RWPE1 (cell line): ENCODE results near the gene TRAPPC4.

Experiments used
- CTCF ChIA-PET: fragments of 350-600 bp; sonication (Branson Sonifier 250); formaldehyde crosslinking; extraction: SDS; loops from one replicate; lab custom pipeline; 2021; lab: Yijun Ruan, JAX
- POLR2A ChIA-PET: fragments of 400-600 bp; formaldehyde crosslinking; extraction: SDS; loops from one replicate; lab custom pipeline; 2020; ENCODE audit warnings: antibody characterized with exemption; ENCODE audit not compliant: low non-redundant PET; lab: Yijun Ruan, JAX
- DNase-seq: peaks from one replicate; pipeline ENCODE4 v3.0.0; 2012; ENCODE audit warnings: low spot score
- H3K27ac ChIP-seq: fragments of 450-650 bp; 2 replicates; pipeline ENCODE4 v1.5.1; 2017
- CTCF ChIP-seq: fragments of 450-650 bp; conservative IDR thresholded peaks from 2 replicates; pipeline ENCODE4 v1.5.1; 2017; ENCODE audit warnings: low read depth, mild to moderate bottlenecking

Gene TRAPPC4

DNA sequence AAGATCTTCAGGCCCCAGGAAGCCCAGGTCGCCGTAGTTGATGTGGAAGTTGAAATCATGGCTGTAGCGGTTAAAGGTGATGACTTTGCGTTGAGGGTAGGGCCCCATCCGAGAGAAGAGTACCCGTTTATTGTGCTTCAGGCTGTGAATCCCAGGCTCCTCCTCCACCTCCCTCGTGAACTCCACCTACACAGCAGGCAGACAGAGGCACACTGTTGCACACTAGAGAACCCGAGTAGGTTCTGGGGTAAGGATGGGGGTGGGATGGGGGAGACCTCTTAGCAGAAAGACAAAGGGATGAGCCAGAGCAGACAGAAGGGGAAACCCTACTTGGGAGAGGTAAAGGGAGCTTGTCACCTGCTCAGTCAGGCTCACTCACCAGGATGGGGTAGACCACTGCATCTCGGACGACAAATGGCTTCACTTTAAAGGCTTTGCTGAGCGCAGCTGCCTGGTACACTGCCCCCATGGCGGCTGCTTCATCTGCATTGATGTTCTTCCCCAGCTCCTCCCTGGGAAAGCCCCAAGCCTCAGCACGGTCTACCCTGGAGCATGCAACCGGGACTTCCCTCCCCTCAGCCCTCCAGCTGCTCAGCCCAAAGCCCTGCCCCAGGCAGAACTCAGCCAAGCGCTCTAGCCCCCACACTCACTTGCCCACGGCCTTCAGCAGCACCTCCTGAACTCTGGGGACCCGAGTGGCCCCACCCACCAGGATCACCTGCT lies 33.0 kb downstream of the TRAPPC4 start:
- no peak for TF ChIP-seq CTCF
- 0 out of 2 replicates have a peak overlapping the region, but pooled peaks have one; percentile 2 for H3K27ac ChIP-seq
- CTCF ChIA-PET = no interaction called here
- POLR2A ChIA-PET = no interaction called here
- no peak for DNase-seq

- CTCF ChIA-PET = no interaction called here
- TF ChIP-seq CTCF = no peak
- 0 out of 2 replicates have a peak overlapping the region, but pooled peaks have one; percentile 2 for H3K27ac ChIP-seq
- no peak for DNase-seq
- POLR2A ChIA-PET = no interaction called here
Measured at GRCh38 chr11:119052163-119052814, 33.7 kb downstream of the TRAPPC4 start.

DNA sequence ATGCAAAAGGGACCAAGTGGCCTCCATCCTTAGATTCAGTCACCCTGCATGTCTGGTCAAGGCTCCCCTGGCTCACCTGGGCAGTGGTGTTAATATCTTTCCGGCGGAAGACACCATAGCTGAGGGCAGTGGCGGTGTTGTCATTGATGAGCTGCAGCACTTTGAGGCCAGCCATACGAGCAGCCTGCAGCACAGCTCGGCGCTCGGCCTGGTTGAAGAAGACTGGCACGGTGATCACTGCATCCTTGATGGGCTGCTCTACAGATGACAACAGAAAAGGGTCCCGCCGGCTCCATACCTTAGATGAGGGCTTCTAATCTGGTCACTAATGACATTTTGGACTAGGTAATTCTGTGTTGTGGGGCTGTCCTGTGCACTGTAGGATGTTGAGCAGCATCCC lies 35.9 kb downstream of the TRAPPC4 start:
- no peak for TF ChIP-seq CTCF
- CTCF ChIA-PET = no interaction called here

DNA sequence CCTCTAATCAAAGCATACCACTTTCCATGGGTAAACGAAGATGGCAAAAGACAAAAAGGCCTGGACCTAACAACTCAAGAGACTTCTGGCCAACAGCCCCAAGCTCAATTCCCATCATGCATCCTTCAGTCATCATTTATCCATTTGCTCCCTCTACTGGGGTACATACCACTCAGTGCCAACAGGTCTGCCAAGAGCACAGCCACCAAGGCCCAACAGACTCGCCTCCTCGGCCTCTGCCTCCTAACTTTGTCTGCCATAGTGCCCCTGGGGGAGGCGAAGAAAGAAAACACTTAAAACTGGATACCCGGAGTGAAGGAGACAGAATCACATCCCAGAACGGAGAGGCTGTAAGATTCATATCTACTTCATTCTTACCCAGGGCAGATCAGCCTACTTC lies 37.3 kb downstream of the TRAPPC4 start:
- ChIA-PET CTCF (interaction anchor here (1.0 to 1.2 kb wide), 2 partner anchors 8 to 11 kb away, joined by 3 to 5 read pairs; partner anchors contain the start of gene VPS11), POLR2A (interaction anchor here (0.8 to 1.5 kb wide), 3 partner anchors 8 to 27 kb away, joined by 3 to 8 read pairs (median 3); partner anchors contain the start of gene VPS11)
- H3K27ac ChIP-seq = peak overlapping the region; percentile 85
- DNase-seq = peak; percentile 22
- no peak for TF ChIP-seq CTCF

More for the DNA sequence above, 35.9 kb downstream of the TRAPPC4 start:
- DNase-seq = no peak
- no peak overlapping the region for H3K27ac ChIP-seq
- POLR2A ChIA-PET = no interaction called here

GRCh38 chr11:119056421-119056999 lies 37.9 kb downstream of the TRAPPC4 start:
- no peak for TF ChIP-seq CTCF
- CTCF ChIA-PET = interaction anchor here (1.0 to 1.2 kb wide), 2 partner anchors 9 to 11 kb away, joined by 3 to 5 read pairs; partner anchors contain the start of gene VPS11
- POLR2A ChIA-PET = interaction anchor here (0.8 to 1.5 kb wide), 3 partner anchors 9 to 27 kb away, joined by 3 to 8 read pairs (median 3); partner anchors contain the start of gene VPS11
- DNase-seq = peak; percentile 62
- H3K27ac ChIP-seq = peak overlapping the region; percentile 85
